Nucleus accumbens (tissue), 56 donors: ENCODE measurements around the gene ALKBH6.
"Not testable (repeated sequence)": the region's sequence is repeated elsewhere in the genome, so short reads cannot be mapped to it uniquely, and the experiment has no call there.

Experiments used
- DNase-seq, 56 donors: peaks; one replicate each; lab custom pipeline; 2025; lab: John Stamatoyannopoulos, UW

ALKBH6 gene

DNA sequence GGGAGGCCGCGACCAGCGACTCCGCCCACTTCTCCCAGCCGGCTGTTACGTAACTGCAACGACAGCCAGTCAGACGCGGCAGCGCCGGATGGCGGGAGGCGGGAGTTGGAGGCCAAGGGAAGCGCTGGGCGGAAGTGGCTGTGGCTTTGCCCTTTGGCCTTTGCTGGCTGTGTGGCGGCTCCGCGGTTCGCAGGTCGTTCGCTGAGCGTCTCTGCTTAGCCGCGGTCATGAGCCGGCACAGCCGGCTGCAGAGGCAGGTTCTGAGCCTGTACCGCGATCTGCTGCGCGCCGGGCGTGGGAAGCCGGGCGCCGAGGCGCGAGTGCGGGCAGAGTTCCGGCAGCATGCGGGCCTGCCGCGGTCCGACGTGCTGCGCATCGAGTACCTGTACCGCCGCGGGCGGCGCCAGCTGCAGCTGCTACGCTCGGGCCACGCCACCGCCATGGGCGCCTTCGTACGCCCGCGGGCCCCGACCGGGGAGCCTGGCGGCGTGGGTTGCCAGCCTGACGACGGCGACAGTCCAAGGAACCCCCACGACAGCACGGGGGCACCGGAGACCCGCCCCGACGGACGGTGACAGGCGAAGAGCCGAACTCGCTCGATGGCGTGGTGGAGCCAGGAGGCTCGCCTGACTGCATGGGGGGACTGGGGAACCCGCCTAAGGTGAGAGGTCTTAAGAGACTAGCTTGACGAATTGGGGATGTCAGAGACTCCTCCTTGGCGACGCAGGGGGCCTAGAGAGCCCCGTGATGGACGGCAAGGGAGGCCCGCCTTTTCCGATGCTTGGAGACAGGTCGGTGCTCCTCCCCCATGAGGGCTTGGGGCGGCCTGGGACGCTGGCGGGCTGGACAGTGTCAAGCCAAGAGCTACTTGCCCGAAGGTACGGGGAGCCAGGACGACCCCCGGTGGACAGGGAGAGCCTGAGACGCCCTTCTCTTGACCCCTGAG lies 18.7 kb downstream of the ALKBH6 start, which contains the start of gene SDHAF1:
Gene SDHAF1 (plus strand): TSS at position 141 of the 946 bp plus-strand sequence. CDS start 87 bp downstream, at position 228.
- peak; percentile 51 to 98 (median 94) for DNase-seq

DNA sequence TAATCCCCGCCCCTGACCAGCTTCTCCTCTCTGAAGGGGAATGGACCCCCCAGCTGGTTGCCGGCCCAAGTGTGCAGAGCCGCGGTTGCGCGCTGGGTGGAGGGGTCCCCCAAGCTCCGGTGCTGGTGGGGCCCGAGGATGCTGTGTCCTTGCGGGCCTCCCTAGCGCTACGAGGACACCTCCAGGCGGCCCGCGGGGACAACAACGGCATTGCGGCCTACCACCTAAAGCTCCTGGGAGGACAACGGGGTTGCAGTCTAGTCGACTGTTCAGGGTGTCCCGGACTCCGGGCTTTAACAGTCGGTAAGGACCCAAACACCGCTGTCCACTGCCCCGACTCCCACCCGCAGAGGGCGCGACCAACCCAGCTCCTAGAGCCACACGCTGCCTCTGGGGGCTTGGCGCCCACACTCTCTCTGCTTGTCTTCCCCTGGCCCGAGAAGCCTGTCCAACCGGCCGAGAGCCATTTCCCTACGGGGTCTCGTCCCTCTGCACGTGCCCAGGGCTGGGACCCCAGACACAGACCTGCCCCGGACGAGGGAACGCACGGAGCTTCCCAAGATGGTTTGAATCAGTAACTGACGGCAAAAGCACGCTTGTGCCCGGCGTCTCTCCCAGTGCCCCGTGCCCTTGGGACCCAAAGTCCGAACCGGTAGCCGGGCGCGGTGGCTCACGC lies 20.0 kb downstream of the ALKBH6 start:
- DNase-seq = peak in 19 of 56 donors; percentile 8 to 44 (median 22)

DNA sequence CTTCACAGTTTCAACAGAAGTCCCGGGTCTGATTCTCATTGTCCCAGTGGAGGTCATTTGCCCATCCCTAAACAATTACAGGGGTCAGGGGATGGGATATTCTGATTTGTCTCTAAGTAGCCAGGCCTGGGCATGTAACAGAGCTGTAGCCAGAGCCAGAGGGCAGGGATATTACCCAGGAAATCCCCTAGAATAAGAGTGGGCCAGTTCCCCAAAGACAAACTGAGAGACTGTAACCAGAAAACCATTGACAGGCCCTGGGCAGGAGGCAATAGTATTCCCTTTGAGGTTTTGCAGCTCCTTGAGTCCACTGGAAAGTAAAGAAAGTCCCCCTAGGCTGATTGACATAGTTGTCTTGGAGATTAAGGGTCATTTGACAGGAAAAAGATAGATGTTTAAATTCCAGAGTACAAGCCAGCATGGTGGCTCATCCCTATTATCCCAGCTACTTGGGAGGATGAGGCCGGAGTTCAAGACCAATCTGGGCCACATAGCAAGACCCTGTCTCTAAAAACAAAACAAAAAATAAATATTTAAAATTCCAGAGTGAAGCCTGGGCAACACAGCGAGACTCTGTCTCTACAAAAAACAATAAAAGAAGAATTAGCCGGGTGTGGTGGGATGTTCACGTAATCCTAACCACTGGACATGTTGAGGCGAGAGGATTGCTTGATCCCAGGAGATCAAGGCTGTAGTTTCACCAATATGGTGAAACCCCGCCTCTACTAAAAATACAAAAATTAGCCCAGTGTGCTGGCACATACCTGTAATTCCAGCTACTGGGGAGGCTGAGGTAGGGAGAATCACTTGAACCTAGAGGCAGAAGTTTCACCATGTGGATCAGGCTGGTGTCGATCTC lies 20.9 kb downstream of the ALKBH6 start:
- no peak for DNase-seq

DNA sequence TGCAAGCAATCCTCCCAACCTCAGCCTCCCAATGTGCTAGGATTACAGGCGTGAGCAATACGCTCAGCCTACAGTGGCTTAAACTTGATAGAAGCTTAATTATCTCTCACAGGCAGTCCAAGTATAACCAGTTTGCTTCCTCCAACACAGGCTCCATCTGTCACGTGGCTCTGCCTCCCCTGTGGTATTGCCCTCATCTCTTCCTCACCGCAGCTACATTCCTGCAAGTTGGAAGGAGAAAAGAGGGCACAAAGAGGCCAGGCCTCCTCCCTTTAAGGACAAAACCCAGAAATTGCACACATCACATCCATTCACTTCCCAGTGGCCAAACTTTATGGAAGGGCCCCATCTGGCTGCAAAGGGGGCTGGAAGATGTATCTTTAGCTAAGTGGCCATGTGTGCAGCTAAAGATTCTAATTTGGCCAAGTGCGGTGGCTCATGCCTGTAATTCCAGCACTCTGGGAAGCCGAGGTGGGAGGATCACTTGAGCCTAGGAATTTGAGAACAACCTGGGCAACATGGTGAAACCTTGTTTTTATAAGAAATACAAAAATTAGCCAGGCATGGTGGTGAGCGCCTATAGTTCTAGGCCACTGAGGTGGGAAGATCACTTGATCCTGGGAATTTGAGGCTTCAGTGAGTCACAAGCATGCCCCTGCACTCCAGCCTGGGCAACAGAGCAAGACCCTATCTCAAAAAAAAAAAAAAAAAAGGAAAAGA lies 22.1 kb downstream of the ALKBH6 start:
- DNase-seq = no peak

DNA sequence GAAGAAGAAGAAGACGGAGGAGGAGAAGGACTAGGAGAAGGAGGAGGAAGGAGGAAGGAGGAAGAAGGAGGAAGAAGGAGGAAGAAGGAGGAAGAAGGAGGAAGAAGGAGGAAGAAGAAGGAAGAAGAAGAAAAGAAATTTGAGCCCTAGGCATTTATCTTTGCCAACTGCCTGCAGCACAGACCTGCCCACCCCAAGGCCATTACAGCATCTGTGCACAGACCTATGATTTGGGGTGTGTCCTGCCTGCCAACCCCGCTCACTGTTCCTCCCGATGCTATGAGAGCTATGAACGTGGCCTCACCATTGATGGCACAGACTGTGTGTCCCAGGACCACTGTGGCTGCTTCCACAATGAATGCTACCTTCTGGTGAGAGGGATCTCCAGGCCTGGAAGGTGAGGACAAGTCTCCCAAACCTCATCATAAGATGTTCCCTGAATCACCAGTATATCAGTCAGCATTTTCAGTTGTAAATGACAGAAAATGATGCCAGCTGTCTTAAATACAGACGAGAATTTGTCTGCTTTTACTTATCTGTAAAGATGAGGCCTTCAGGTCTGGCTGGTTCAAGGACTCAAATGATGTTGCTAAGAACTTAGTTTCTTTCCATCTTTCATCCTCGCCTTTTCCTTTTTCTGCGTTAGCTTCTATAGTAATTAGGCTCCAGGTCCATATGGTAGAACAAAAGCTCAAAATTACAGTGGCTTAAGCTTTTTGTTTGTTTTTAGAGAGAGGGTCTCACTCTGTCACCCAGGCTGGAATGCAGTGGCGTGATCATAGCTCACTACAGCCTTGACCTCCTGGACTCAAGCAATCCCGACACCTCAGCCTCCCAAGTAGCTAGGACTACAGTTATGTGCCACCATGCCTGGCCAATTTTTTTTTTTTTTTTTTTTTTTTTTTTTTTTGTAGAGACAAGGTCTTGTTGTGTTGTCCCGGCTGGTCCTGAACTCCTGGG lies 23.0 kb downstream of the ALKBH6 start:
- no peak for DNase-seq

DNA sequence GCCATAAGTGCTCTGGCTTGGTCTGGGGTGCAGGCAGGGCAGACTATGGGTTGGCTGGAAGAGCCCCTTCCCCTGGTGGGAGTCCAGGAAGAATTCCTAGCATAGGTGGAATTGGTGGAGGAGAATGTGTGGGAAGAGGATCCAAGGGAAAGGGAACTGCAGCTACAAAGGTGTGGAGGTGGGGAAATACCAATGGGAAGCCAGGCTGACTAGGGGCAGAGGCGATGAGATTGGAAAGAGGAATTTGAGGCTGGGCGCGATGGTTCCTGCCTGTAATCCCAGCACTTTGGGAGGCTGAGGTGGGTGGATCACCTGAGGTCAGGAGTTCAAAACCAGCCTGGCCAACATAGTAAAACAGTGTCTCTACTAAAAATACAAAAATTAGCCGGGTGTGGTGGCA lies 23.9 kb downstream of the ALKBH6 start:
- DNase-seq = no peak

DNA sequence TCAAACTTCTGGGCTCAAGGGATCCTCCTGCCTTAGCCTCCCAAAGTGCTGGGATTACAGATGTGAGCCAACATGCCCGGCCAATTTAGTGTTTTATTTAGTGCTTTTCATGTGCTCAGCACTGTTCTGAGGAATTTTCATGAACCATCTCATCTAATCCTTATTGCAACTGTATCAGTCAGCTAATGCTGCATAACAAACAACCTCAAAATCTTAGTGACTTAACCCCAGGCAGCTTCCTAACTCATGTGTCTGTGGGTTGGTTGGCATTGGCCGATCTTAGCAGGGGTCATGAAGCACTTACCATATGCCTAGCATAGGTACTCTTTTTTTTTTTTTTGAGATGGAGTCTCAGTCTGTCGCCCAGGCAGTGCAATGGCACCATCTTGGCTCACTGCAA lies 25.2 kb downstream of the ALKBH6 start:
- no peak for DNase-seq

DNA sequence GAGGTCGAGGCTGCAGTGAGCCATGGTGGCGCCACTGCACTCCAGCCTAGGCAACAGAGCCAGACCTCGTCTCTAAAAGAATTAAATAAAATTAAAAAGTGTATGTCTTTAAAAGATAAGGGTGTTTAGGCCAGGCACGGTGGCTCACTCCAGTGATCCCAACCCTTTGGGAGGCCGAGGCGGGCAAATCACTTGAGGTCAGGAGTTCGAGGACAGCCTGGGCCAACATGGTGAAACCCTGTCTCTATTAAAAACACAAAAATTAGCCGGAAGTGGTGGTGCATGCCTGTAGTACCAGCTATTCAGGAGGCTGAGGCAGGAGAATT lies 26.5 kb downstream of the ALKBH6 start:
- DNase-seq = no peak

DNA sequence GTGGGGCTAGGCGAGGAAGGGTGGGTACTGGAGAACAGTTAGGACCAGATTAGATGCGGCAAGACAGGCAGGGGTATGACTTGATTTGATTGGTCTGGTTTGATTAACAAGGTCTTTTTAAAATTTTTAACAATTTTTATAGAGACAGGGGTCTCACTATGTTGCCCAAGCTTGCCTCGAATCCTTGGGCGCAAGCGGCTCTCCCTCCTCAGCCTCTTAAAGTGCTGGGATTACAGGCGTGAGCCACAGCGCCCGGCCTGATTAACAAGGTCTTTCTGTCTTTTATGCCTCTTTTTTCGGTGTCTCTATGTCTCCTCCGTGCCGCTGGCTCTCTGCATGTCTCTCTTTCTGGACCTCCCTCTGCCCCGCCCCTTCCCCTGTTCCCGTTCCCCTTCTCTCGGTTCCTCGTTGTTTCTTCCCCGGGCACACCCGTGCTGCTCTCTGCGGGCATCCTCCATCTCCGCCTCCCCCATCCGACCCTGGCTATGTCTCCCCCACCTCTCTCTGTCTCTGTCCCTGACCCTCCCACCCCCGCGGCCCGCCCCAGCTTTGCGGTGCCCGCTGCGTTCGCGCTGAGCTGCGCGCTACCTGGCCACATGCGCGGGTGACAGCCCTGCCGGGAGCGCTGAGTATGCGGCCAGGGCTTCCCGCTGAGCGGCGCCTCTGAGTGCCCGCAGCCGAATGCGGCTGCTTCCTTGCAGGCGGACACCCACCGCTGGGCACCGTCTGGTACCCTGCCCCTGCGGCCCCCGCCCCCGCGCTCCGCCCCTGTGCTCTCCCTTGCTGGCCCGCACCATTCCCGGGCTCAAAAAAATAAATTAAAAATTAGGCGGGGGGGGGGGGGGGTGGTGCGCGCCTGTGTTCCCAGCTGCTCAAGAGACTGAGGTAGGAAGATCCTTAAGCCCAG lies 27.1 kb downstream of the ALKBH6 start:
- peak in 23 of 56 donors; percentile 7 to 60 (median 27) for DNase-seq

DNA sequence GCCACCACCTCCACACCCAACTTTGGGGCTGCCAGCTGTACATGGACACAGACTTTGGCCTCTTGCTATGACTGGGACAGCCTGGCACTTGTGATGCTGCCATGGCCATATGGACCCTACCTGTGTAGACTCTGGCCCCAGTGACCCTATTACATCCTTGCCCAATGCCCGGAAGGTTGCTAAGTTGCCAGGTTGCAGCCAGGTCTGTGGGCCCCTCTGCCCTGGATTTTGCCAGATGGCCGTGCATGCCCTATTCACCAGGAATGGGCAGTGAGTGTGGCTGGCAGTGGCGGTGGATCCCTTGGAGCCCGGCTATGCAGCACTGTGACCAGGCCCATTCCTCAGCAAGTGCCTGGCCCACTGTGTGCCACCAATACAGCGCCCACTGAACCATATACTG lies 27.9 kb downstream of the ALKBH6 start:
- no peak for DNase-seq

DNA sequence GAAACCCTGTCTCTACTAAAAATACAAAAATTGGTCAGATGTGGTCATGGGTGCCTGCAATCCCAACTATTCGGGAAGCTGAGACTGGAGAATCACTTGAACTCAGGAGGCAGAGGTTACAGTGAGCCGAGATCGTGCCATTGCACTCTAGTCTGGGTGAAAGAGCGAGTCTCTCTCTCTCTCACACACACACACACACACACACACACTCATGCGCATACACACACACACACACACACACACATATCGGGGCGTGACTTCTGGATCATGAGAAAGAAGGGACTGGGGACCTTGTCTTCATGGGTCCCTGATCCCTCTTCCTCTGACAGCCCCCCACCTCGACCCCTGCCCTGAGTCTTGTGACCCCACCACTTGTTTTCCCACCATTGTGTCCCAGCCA lies 30.8 kb downstream of the ALKBH6 start:
- no peak for DNase-seq

DNA sequence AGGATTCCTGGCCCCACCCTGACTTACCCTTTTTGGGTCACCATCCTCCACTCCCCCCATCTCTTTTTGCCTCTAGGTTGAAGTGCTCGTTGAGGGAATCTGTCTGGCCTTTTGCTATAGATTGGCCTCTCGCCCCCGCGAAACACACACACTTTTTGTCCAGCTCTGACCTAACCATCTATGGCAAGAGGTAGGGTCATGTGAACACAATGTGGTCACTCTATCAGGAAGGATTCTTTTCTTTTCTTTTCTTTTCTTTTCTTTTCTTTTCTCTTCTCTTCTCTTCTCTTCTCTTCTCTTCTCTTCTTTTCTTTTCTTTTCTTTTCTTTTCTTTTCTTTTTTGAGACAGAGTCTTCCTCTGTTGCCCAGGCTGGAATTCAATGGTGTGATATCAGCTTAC lies 33.0 kb downstream of the ALKBH6 start:
- not testable (repeated sequence) for DNase-seq

DNA sequence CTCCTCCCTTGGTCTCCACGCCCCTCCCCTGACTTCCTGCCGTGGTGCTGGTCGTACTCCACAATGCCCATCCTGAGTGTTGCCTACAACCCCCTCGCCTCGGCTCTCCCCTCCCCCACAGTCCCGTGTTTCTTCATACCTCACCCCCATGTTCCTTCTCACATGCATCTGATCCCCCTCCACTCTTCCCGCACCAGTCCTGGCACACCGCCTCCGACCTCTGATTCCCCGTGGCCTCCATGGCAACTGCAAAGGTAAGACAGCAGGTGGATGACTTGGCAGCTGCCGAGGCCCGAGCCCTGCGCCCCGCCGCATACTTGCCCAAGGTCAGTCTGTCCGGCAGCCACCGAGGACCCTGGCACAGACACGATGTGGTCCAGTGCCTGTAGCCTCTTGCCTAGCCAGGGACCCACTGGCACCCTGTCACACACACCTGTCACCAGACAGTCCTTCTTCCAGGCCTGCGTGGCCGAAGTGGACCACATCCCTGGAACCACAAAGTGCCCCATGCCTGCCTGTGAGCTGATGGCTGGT lies 35.1 kb downstream of the ALKBH6 start:
- peak in 7 of 56 donors; percentile 3 to 52 (median 20) for DNase-seq

DNA sequence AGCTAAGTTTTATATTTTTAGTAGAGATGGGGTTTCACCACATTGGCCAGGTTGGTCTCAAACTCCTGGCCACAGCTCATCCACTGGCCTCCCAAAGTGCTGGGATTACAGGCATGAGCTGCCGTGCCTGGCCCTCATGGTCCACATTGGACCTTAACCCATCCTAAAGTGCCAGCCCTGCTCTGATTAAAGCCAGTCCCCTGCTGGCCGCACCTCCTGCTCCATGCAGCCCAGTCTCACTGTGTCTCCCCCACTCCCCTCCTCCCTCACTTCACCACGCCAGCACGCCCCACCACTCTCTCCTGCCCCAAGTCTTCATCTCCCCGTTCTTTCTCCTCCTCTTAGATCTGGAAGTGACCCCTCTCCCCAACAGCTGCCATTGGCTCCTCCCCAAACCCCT lies 35.7 kb downstream of the ALKBH6 start:
- DNase-seq = no peak

DNA sequence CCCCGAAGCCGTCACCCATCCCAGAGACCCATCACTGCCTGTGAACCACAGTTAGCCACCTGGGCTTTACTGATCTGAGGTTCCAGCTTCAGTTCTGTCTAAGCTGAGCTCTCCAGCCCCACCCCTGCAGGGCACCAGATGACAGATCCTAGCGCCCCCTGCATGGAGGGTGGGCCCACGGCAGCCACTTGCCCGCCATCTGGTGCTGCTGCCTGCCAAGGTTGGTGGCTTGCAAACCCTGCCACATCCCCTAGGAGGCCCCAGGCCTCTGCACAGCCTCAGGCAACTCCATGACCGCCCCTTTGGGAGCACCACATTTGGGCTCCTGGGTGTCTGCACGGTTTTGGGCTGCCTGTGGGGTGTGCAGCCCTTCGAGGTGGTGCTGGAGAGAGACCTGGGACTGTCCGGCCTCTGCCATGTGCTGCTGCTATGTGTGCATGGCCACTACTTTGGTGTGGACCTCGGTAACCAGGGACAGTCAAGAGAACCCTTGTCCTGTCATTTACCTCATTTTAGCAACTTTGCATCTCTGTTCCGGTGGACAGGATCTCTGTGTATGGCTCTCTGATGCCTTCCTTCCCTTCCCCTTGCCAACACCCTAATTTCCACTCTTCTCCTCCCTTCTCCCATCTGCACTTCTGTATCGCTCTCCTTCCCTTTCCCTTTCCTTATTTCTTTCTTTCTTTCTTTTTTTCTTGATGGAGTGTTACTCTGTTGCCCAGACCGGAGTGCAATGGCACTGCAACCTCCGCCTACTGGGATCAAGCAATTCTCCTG lies 36.4 kb downstream of the ALKBH6 start:
- DNase-seq = no peak

DNA sequence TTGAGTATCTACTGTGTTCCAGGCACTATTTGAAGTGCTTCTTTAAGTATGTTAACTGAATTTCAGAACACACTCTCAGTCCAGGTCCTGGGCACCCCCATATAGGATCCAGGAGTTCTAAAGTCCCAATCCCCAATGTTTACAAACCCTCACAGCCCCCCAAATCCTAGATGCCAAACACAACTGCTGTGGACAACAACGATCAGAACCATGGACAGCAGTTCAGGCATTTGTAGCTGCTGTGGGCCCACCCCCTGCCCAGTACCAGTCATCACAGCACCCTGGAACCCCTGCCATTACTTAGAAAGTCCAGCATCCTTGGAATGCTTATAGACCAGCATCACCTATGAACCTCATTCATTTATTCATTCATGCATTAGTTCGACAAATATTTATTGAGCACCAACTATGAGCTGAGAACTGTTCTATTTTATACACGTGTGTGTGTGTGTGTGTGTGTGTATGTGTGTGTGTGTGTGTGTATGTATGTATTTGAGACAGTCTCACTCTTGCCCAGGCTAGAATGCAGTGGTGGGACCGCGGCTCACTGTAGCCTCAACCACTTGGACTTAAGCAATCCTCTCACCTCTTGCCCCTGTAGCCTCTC lies 38.3 kb downstream of the ALKBH6 start:
- no peak for DNase-seq
